Measurements from ENCODE around the gene ZNF804B.

- TF ChIP-seq EZH2 (IDR thresholded peaks at IDR 0.05; ENCODE audit: borderline replicate concordance, low read depth, low read length, poor library complexity, severe bottlenecking) (no peak), CTCF (conservative IDR thresholded peaks at IDR 0.05; ENCODE audit: low read depth, low read length) (no peak)
These were observed 281.7 kb downstream of the ZNF804B start for GRCh38 chr7:89041240-89041639.
